ENCODE data around the gene NR3C2.

The NR3C2 gene

DNA sequence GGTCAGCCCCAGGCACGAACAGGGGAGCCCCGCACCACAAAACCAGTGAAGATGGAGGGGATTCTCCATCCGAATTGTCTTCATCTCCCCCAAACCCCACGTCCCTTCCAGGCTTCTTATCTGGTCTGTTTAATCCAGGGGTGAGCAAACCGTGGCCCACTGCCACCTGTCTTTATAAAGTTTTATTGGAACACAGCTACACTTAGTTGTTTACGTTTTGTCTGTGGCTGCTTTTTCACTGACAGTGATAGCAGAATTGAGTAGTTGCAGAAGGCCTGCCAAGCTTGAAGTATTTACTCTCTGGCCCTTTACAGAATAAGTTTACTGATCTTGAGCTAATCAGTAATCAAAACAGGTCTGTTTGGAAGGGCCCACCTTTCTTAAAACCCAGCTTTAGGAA is 386.4 kb downstream of the NR3C2 start:
- DNase-seq (ENCODE audit: low read depth, low spot score), result no peak

GRCh38 chr4:148054275-148054674 is 387.9 kb downstream of the NR3C2 start:
- no peak overlapping the region for H3K9ac ChIP-seq (ENCODE audit: insufficient read length)
- H3K4me3 ChIP-seq, result peak overlapping the region; percentile 47
- TF ChIP-seq POLR2AphosphoS5 (IDR thresholded peaks at IDR 0.05; ENCODE audit: borderline replicate concordance, low read depth, low read length), result peak; percentile 12; the same call in 1 of the 2 replicates
- no peak for TF ChIP-seq EZH2 (IDR thresholded peaks at IDR 0.05)
- no peak for TF ChIP-seq FOXP2 (optimal IDR thresholded peaks at IDR 0.05; ENCODE audit: control extremely low read depth, extremely low read length, insufficient read depth)
- peak overlapping the region; percentile 29 for H3K27ac ChIP-seq
- no peaks in the 10 kb centered on the region for H3K36me3 ChIP-seq (ENCODE audit: insufficient read depth, low read length)
- no peaks in the 10 kb centered on the region for H3K9me3 ChIP-seq (ENCODE audit: low read depth, low read length)
- peak; percentile 65 for DNase-seq (ENCODE audit: low read depth, low spot score)

More for the DNA sequence above, 386.4 kb downstream of the NR3C2 start:
- Histone ChIP-seq H3K4me3 (no peak overlapping the region), H3K36me3 (ENCODE audit: insufficient read depth, low read length) (no peaks in the 10 kb centered on the region), H3K27ac (no peak overlapping the region), H3K9me3 (ENCODE audit: low read depth, low read length) (no peaks in the 10 kb centered on the region), H3K9ac (ENCODE audit: insufficient read length) (no peak overlapping the region)
- TF ChIP-seq EZH2 (IDR thresholded peaks at IDR 0.05), result no peak
- TF ChIP-seq FOXP2 (optimal IDR thresholded peaks at IDR 0.05; ENCODE audit: control extremely low read depth, extremely low read length, insufficient read depth), result no peak
- TF ChIP-seq POLR2AphosphoS5 (IDR thresholded peaks at IDR 0.05; ENCODE audit: borderline replicate concordance, low read depth, low read length), result no peak

- Histone ChIP-seq H3K27ac (peak overlapping the region; percentile 29; the same call in 1 of the 2 replicates), H3K4me3 (0 out of 2 replicates have a peak overlapping the region, but pooled peaks have one; percentile 47), H3K9ac (ENCODE audit: insufficient read length) (no peak overlapping the region), H3K36me3 (ENCODE audit: insufficient read depth, low read length) (no peaks in the 10 kb centered on the region), H3K9me3 (ENCODE audit: low read depth, low read length) (no peaks in the 10 kb centered on the region)
- no peak for TF ChIP-seq POLR2AphosphoS5 (IDR thresholded peaks at IDR 0.05; ENCODE audit: borderline replicate concordance, low read depth, low read length)
- no peak for TF ChIP-seq EZH2 (IDR thresholded peaks at IDR 0.05)
- TF ChIP-seq FOXP2 (optimal IDR thresholded peaks at IDR 0.05; ENCODE audit: control extremely low read depth, extremely low read length, insufficient read depth), result no peak
- DNase-seq (ENCODE audit: low read depth, low spot score), result no peak
Observed at GRCh38 chr4:148053298-148054003, 388.8 kb downstream of the NR3C2 start.

- no peaks in the 10 kb centered on the region for H3K9me3 ChIP-seq (ENCODE audit: low read depth, low read length)
- no peak overlapping the region for H3K9ac ChIP-seq (ENCODE audit: insufficient read length)
- TF ChIP-seq EZH2 (IDR thresholded peaks at IDR 0.05) (no peak), FOXP2 (optimal IDR thresholded peaks at IDR 0.05; ENCODE audit: control extremely low read depth, extremely low read length, insufficient read depth) (no peak), POLR2AphosphoS5 (IDR thresholded peaks at IDR 0.05; ENCODE audit: borderline replicate concordance, low read depth, low read length) (no peak)
- no peak overlapping the region for H3K27ac ChIP-seq
- no peak overlapping the region for H3K4me3 ChIP-seq
- DNase-seq (ENCODE audit: low read depth, low spot score), result no peak
- H3K36me3 ChIP-seq (ENCODE audit: insufficient read depth, low read length), result no peaks in the 10 kb centered on the region
Observed at GRCh38 chr4:148052448-148052847, 389.8 kb downstream of the NR3C2 start.

- Histone ChIP-seq H3K4me3 (no peak overlapping the region), H3K27ac (no peak overlapping the region), H3K36me3 (ENCODE audit: insufficient read depth, low read length) (no peaks in the 10 kb centered on the region), H3K9me3 (ENCODE audit: low read depth, low read length) (no peaks in the 10 kb centered on the region), H3K9ac (ENCODE audit: insufficient read length) (no peak overlapping the region)
- TF ChIP-seq EZH2 (IDR thresholded peaks at IDR 0.05) (no peak), POLR2AphosphoS5 (IDR thresholded peaks at IDR 0.05; ENCODE audit: borderline replicate concordance, low read depth, low read length) (no peak), FOXP2 (optimal IDR thresholded peaks at IDR 0.05; ENCODE audit: control extremely low read depth, extremely low read length, insufficient read depth) (no peak)
- no peak for DNase-seq (ENCODE audit: low read depth, low spot score)
Observed at GRCh38 chr4:148051403-148051802, 390.8 kb downstream of the NR3C2 start.

GRCh38 chr4:148048598-148048997 is 393.6 kb downstream of the NR3C2 start:
- Histone ChIP-seq H3K36me3 (ENCODE audit: insufficient read depth, low read length) (no peaks in the 10 kb centered on the region), H3K27ac (no peak overlapping the region), H3K9ac (ENCODE audit: insufficient read length) (no peak overlapping the region), H3K9me3 (ENCODE audit: low read depth, low read length) (no peaks in the 10 kb centered on the region), H3K4me3 (no peak overlapping the region)
- no peak for TF ChIP-seq FOXP2 (optimal IDR thresholded peaks at IDR 0.05; ENCODE audit: control extremely low read depth, extremely low read length, insufficient read depth)
- no peak for TF ChIP-seq POLR2AphosphoS5 (IDR thresholded peaks at IDR 0.05; ENCODE audit: borderline replicate concordance, low read depth, low read length)
- TF ChIP-seq EZH2 (IDR thresholded peaks at IDR 0.05), result no peak
- no peak for DNase-seq (ENCODE audit: low read depth, low spot score)

DNA sequence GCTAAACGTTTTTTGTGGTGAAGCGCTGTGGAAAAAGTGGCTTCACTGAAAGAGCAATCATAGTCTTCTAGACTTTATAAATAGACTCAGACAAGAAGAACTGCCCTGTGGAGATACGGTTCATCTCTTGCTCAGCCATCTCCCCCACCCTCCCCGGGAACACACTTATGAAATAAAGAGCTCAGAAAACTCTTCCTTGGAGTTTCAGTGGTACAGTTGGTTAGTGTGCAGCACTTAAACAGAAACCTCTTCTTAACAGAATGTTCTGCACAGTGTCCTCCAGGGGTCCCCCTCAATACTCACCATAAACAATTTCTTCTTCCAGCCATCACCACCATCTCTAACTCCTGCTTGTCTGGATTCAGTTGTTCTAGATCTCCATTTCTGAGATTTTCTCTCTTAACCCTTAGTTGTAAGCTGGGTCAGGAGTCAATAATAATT is 397.3 kb downstream of the NR3C2 start:
- TF ChIP-seq POLR2AphosphoS5 (IDR thresholded peaks at IDR 0.05; ENCODE audit: borderline replicate concordance, low read depth, low read length), result no peak
- TF ChIP-seq EZH2 (IDR thresholded peaks at IDR 0.05), result no peak
- no peak for TF ChIP-seq FOXP2 (optimal IDR thresholded peaks at IDR 0.05; ENCODE audit: control extremely low read depth, extremely low read length, insufficient read depth)
- Histone ChIP-seq H3K9ac (ENCODE audit: insufficient read length) (no peak overlapping the region), H3K27ac (no peak overlapping the region), H3K4me3 (no peak overlapping the region), H3K9me3 (ENCODE audit: low read depth, low read length) (no peaks in the 10 kb centered on the region), H3K36me3 (ENCODE audit: insufficient read depth, low read length) (no peaks in the 10 kb centered on the region)
- DNase-seq (ENCODE audit: low read depth, low spot score), result no peak

- DNase-seq (ENCODE audit: low read depth, low spot score), result no peak
- H3K4me3 ChIP-seq, result no peak overlapping the region
- no peak overlapping the region for H3K9ac ChIP-seq (ENCODE audit: insufficient read length)
- TF ChIP-seq EZH2 (IDR thresholded peaks at IDR 0.05), result no peak
- TF ChIP-seq POLR2AphosphoS5 (IDR thresholded peaks at IDR 0.05; ENCODE audit: borderline replicate concordance, low read depth, low read length), result no peak
- TF ChIP-seq FOXP2 (optimal IDR thresholded peaks at IDR 0.05; ENCODE audit: control extremely low read depth, extremely low read length, insufficient read depth), result no peak
- H3K9me3 ChIP-seq (ENCODE audit: low read depth, low read length), result no peaks in the 10 kb centered on the region
- no peak overlapping the region for H3K27ac ChIP-seq
- H3K36me3 ChIP-seq (ENCODE audit: insufficient read depth, low read length), result no peaks in the 10 kb centered on the region
Observed at GRCh38 chr4:148044089-148044911, 397.9 kb downstream of the NR3C2 start.
